GM23338 (cell line): Measurements from ENCODE around the gene MIER3. TPM values are rescaled to one million over a fixed set of nuclear protein-coding genes. Genes with fewer than 3 reads are reported as not detected.

Experiments
- ATAC-seq: fragments of 200-7000 bp; cut with Tn5 transposase; 3 replicates; pipeline ENCODE4 v1.9.1; 2020
- DNase-seq: peaks from one replicate; pipeline ENCODE4 v3.0.0-alpha.2; 2015; ENCODE audit warnings: low spot score
- H2AFZ ChIP-seq: fragments of 200-600 bp; sonication (generic); 2 replicates; pipeline ENCODE4 v1.8.0; 2016; ENCODE audit warnings: antibody characterized with exemption, mild to moderate bottlenecking, moderate library complexity
- H3F3A ChIP-seq: fragments of 200-600 bp; sonication (generic); replicated peaks from 2 replicates; pipeline ENCODE4 v1.8.0; 2017; ENCODE audit warnings: antibody characterized with exemption, mixed run types, low read depth
- H3K27ac ChIP-seq: fragments of 200-600 bp; sonication (generic); 2 replicates; pipeline ENCODE4 v1.6.1; 2016; ENCODE audit warnings: low read depth
- H3K27me3 ChIP-seq: fragments of 200-600 bp; sonication (generic); 2 replicates; pipeline ENCODE4 v1.8.0; 2016; ENCODE audit warnings: mild to moderate bottlenecking, mixed run types, moderate library complexity; ENCODE audit not compliant: insufficient read depth
- H3K36me3 ChIP-seq: fragments of 200-600 bp; sonication (generic); 2 replicates; pipeline ENCODE4 v1.8.0; 2016; ENCODE audit warnings: mild to moderate bottlenecking; ENCODE audit not compliant: insufficient read depth
- H3K4me1 ChIP-seq: fragments of 200-600 bp; sonication (generic); 2 replicates; pipeline ENCODE4 v1.8.0; 2016; ENCODE audit warnings: mild to moderate bottlenecking, moderate library complexity; ENCODE audit not compliant: insufficient read depth
- H3K4me2 ChIP-seq: fragments of 200-600 bp; sonication (generic); 2 replicates; pipeline ENCODE4 v1.7.1; 2017; ENCODE audit warnings: mixed run types
- H3K4me3 ChIP-seq: fragments of 200-600 bp; sonication (generic); 2 replicates; pipeline ENCODE4 v1.6.1; 2016; ENCODE audit warnings: mixed run types
- H3K79me2 ChIP-seq: fragments of 200-600 bp; sonication (generic); replicated peaks from 2 replicates; pipeline ENCODE4 v1.8.0; 2017; ENCODE audit warnings: mild to moderate bottlenecking; ENCODE audit not compliant: insufficient read depth
- H3K9me2 ChIP-seq: fragments of 200-600 bp; sonication (generic); 2 replicates; pipeline ENCODE4 v1.8.0; 2017; ENCODE audit not compliant: insufficient read depth
- H4K20me1 ChIP-seq: fragments of 200-600 bp; sonication (generic); replicated peaks from 2 replicates; pipeline ENCODE4 v1.8.0; 2017; ENCODE audit warnings: mild to moderate bottlenecking; ENCODE audit not compliant: insufficient read depth
- H3K27ac Mint-ChIP-seq: 2 replicates; pipeline ENCODE4 v1.8.0; 2020; ENCODE audit warnings: inconsistent platforms, mild to moderate bottlenecking, moderate library complexity, mixed read lengths
- H3K27me3 Mint-ChIP-seq: 3 replicates; pipeline ENCODE4 v1.8.0; 2022; ENCODE audit warnings: low read depth, mild to moderate bottlenecking, moderate library complexity, mixed read lengths, inconsistent platforms; ENCODE audit not compliant: insufficient read depth, poor library complexity
- H3K36me3 Mint-ChIP-seq: 3 replicates; pipeline ENCODE4 v1.8.0; 2021; ENCODE audit warnings: low read depth, mild to moderate bottlenecking, inconsistent platforms, moderate library complexity, mixed read lengths
- H3K4me1 Mint-ChIP-seq: 3 replicates; pipeline ENCODE4 v1.8.0; 2020; ENCODE audit warnings: mild to moderate bottlenecking, inconsistent platforms, mixed read lengths
- H3K4me3 Mint-ChIP-seq: 3 replicates; pipeline ENCODE4 v1.8.0; 2021; ENCODE audit warnings: moderate library complexity, mild to moderate bottlenecking, inconsistent platforms, mixed read lengths
- H3K9me3 Mint-ChIP-seq: 3 replicates; pipeline ENCODE4 v1.8.0; 2020; ENCODE audit warnings: moderate library complexity, mild to moderate bottlenecking, inconsistent platforms, mixed read lengths
- CREB1 ChIP-seq: fragments of 250-450 bp; sonication (Bioruptor Pico); IDR thresholded peaks from 2 replicates; pipeline ENCODE4 v1.5.0; 2020; ENCODE audit warnings: low read depth, mild to moderate bottlenecking, moderate library complexity
- EZH2 ChIP-seq: fragments of 200-600 bp; sonication (generic); IDR thresholded peaks from one replicate; pipeline ENCODE4 v1.8.0; 2017; ENCODE audit warnings: antibody characterized with exemption, mild to moderate bottlenecking, low read depth; ENCODE audit not compliant: unreplicated experiment
- REST ChIP-seq: IDR thresholded peaks from one replicate; pipeline ENCODE4 v1.6.1; 2018; ENCODE audit warnings: antibody characterized with exemption; ENCODE audit not compliant: unreplicated experiment
- STAT1 ChIP-seq: IDR thresholded peaks from one replicate; pipeline ENCODE4 v1.6.1; 2016; ENCODE audit warnings: antibody characterized with exemption; ENCODE audit not compliant: unreplicated experiment
- ZNF114 ChIP-seq: fragments of 250-450 bp; sonication (Bioruptor Pico); IDR thresholded peaks from 2 replicates; pipeline ENCODE4 v1.5.0; 2020; ENCODE audit warnings: mild to moderate bottlenecking, moderate library complexity
- ZNF331 ChIP-seq: fragments of 250-450 bp; sonication (Bioruptor Pico); IDR thresholded peaks from 2 replicates; pipeline ENCODE4 v1.5.0; 2020; ENCODE audit warnings: low read depth, mild to moderate bottlenecking, moderate library complexity
- ZNF462 ChIP-seq: fragments of 250-450 bp; sonication (Bioruptor Pico); IDR thresholded peaks from 2 replicates; pipeline ENCODE4 v1.5.0; 2020; ENCODE audit warnings: mild to moderate bottlenecking, moderate library complexity
- polyA plus RNA-seq: library from polyadenylated mRNA; unstranded; fragments of >200 nt; fragmentation: Nextera tagmentation; extraction: Ambion mirVana; gene quantifications from 2 replicates; pipeline ENCODE4 v1.2.1, GENCODE V29; 2016
- total RNA-seq: library from RNA; depleted of rRNA; stranded (reverse); fragments of >200 nt; shearing (Covaris generic); gene quantifications from 2 replicates; pipeline ENCODE4 v1.2.3, GENCODE V29; 2014
- TF ChIP-seq, protein P1 (sequence below), 2 experiments: fragments of 200-600 bp in 1 of 2; sonication (generic) in 1 of 2; conservative IDR thresholded peaks; 2 replicates each; pipeline versions ENCODE4 v1.5.1 to v1.6.1; 2016 to 2017; ENCODE audit warnings: antibody characterized with exemption in 2 of 2, low read depth in 2 of 2, mild to moderate bottlenecking in 2 of 2, moderate library complexity in 1 of 2

Gene MIER3
- total and polyA plus RNA-seq, 2 experiments from 2014 or later: 12.0 to 36.3 TPM

DNA sequence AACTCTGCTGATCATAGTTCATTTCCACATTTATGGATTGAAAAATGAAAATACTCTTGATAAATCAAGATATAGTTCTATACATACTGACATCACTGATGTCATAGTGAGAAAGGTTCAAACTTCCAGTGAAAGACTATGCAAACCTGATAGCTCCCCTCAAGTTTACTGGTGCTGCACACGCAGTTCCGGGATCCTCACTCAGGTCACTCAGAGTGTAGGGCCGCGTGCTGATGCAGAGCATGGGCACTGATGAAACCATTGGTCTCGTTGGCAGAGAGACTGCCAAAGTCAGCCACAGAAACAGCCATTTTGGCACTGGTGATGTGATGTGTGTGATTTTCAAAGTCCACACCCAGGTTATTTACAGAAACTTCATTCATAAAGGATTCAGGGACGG lies 29.0 kb downstream of the MIER3 start:
- Mint-ChIP-seq H3K36me3 (peaks cover 65% of the 10 kb centered on the region), H3K4me3 (no peak overlapping the region), H3K27ac (no peak overlapping the region), H3K27me3 (peaks cover 2% of the 10 kb centered on the region), H3K4me1 (peaks cover 8% of the 10 kb centered on the region), H3K9me3 (peaks cover 15% of the 10 kb centered on the region)
- TF ChIP-seq, protein P1, sequence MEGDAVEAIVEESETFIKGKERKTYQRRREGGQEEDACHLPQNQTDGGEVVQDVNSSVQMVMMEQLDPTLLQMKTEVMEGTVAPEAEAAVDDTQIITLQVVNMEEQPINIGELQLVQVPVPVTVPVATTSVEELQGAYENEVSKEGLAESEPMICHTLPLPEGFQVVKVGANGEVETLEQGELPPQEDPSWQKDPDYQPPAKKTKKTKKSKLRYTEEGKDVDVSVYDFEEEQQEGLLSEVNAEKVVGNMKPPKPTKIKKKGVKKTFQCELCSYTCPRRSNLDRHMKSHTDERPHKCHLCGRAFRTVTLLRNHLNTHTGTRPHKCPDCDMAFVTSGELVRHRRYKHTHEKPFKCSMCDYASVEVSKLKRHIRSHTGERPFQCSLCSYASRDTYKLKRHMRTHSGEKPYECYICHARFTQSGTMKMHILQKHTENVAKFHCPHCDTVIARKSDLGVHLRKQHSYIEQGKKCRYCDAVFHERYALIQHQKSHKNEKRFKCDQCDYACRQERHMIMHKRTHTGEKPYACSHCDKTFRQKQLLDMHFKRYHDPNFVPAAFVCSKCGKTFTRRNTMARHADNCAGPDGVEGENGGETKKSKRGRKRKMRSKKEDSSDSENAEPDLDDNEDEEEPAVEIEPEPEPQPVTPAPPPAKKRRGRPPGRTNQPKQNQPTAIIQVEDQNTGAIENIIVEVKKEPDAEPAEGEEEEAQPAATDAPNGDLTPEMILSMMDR (conservative IDR thresholded peaks at IDR 0.05; ENCODE audit: low read depth in 2 of 2): no peak
- no peaks in the 10 kb centered on the region for H4K20me1 ChIP-seq
- DNase-seq: no peak
- no peaks in the 10 kb centered on the region for H3K4me1 ChIP-seq
- H3K36me3 ChIP-seq: peaks cover 53% of the 10 kb centered on the region
- no peak for ATAC-seq
- H2AFZ ChIP-seq: no peak overlapping the region
- H3K27ac ChIP-seq: no peak overlapping the region
- H3K27me3 ChIP-seq: no peaks in the 10 kb centered on the region
- no peaks in the 10 kb centered on the region for H3F3A ChIP-seq
- H3K4me2 ChIP-seq: no peak overlapping the region
- H3K9me2 ChIP-seq: no peaks in the 10 kb centered on the region
- H3K4me3 ChIP-seq: no peak overlapping the region
- H3K79me2 ChIP-seq: peaks cover 5% of the 10 kb centered on the region; the same call in 1 of the 2 replicates

- no peaks in the 10 kb centered on the region for H3K27me3 ChIP-seq
- no peak overlapping the region for H2AFZ ChIP-seq
- no peak overlapping the region for H3K27ac ChIP-seq
- no peak overlapping the region for H3K4me2 ChIP-seq
- H3K79me2 ChIP-seq: no peaks in the 10 kb centered on the region
- H3K27me3 Mint-ChIP-seq: no peaks in the 10 kb centered on the region
- no peaks in the 10 kb centered on the region for H4K20me1 ChIP-seq
- peaks cover 34% of the 10 kb centered on the region for H3K36me3 ChIP-seq
- H3K4me3 Mint-ChIP-seq: no peak overlapping the region
- H3K9me2 ChIP-seq: no peaks in the 10 kb centered on the region
- peaks cover 48% of the 10 kb centered on the region for H3K36me3 Mint-ChIP-seq
- ATAC-seq: no peak
- no peak overlapping the region for H3K27ac Mint-ChIP-seq
- H3K4me3 ChIP-seq: no peak overlapping the region
- no peaks in the 10 kb centered on the region for H3K4me1 ChIP-seq
- H3K9me3 Mint-ChIP-seq: peaks cover 15% of the 10 kb centered on the region
- H3K4me1 Mint-ChIP-seq: peaks cover 10% of the 10 kb centered on the region
- DNase-seq: no peak
- no peaks in the 10 kb centered on the region for H3F3A ChIP-seq
- TF ChIP-seq ZNF331 (CRISPR knock-in tag): no peak
- no peak for TF ChIP-seq STAT1
- TF ChIP-seq ZNF462 (CRISPR knock-in tag): no peak
- TF ChIP-seq CREB1 (CRISPR knock-in tag): no peak
- TF ChIP-seq REST: no peak
- no peak for TF ChIP-seq EZH2
- TF ChIP-seq ZNF114 (CRISPR knock-in tag): no peak
Measured at GRCh38 chr5:56919942-56920662, 31.8 kb downstream of the MIER3 start.
